Subcutaneous abdominal adipose tissue (tissue), 5 donors: Measurements from ENCODE around the gene CDKAL1.
A peak's percentile ranks its signal among the peaks of the same experiment; 100 is the strongest.
"Not testable (repeated sequence)": the region's sequence is repeated elsewhere in the genome, so short reads cannot be mapped to it uniquely, and the experiment has no call there.

Experiments
- H3K27ac ChIP-seq: one replicate; pipeline ENCODE4 v1.7.0; 2013; ENCODE audit warnings: low read depth, mild to moderate bottlenecking, inconsistent platforms, low read length, moderate library complexity
- H3K27me3 ChIP-seq, 5 donors: one replicate each; pipeline ENCODE4 v1.7.0; 2013; ENCODE audit warnings: low read length in 5 of 5, inconsistent platforms in 1 of 5; ENCODE audit not compliant: control insufficient read depth in 5 of 5, insufficient read depth in 4 of 5
- H3K36me3 ChIP-seq, 5 donors: one replicate each; pipeline ENCODE4 v1.7.0; 2013; ENCODE audit warnings: low read length in 5 of 5; ENCODE audit not compliant: control insufficient read depth in 5 of 5, insufficient read depth in 5 of 5
- H3K4me1 ChIP-seq, 5 donors: one replicate each; pipeline ENCODE4 v1.7.0; 2013; ENCODE audit warnings: low read length in 5 of 5, mild to moderate bottlenecking in 3 of 5, moderate library complexity in 1 of 5; ENCODE audit not compliant: control insufficient read depth in 5 of 5, insufficient read depth in 5 of 5
- H3K4me3 ChIP-seq, 5 donors: one replicate each; pipeline ENCODE4 v1.7.0; 2013; ENCODE audit warnings: low read length in 5 of 5, low read depth in 1 of 5
- H3K9ac ChIP-seq, 5 donors: one replicate each; pipeline ENCODE4 v1.7.0; 2013; ENCODE audit warnings: low read length in 5 of 5, mild to moderate bottlenecking in 4 of 5, moderate library complexity in 3 of 5
- H3K9me3 ChIP-seq, 5 donors: one replicate each; pipeline ENCODE4 v1.7.0; 2013; ENCODE audit warnings: low read length in 5 of 5; ENCODE audit not compliant: control insufficient read depth in 5 of 5
- donor health status: healthy.
- donor health status: healthy.
- donor health status: healthy.
- donor health status: healthy.
- donor health status: healthy.

Gene CDKAL1

GRCh38 chr6:20525208-20525607, 9.0 kb upstream of the CDKAL1 start:
- not testable (repeated sequence) for H3K9me3 ChIP-seq, H3K27ac ChIP-seq, H3K27me3 ChIP-seq

GRCh38 chr6:20529086-20529448, 5.2 kb upstream of the CDKAL1 start:
- peaks cover 0 to 14% (median 9%) of the 10 kb centered on the region in 5 donors for H3K4me1 ChIP-seq
- not testable (repeated sequence) for H3K4me3 ChIP-seq, H3K9ac ChIP-seq, H3K27ac ChIP-seq, H3K27me3 ChIP-seq, H3K36me3 ChIP-seq, H3K9me3 ChIP-seq

More at GRCh38 chr6:20525208-20525607, 9.0 kb upstream of the CDKAL1 start:
- H3K9ac ChIP-seq, H3K36me3 ChIP-seq, H3K4me3 ChIP-seq, H3K4me1 ChIP-seq: not testable (repeated sequence)

- H3K4me1 ChIP-seq = peaks cover 0 to 31% (median 21%) of the 10 kb centered on the region in 5 donors
- H3K27ac ChIP-seq = no peak overlapping the region
- H3K4me3 ChIP-seq = no peak overlapping the region
- no peaks in the 10 kb centered on the region for H3K9me3 ChIP-seq
- no peaks in the 10 kb centered on the region for H3K27me3 ChIP-seq
- no peak overlapping the region for H3K9ac ChIP-seq
- peaks cover 0 to 7% (median 0%) of the 10 kb centered on the region in 5 donors for H3K36me3 ChIP-seq
Observed at GRCh38 chr6:20532881-20533280, 1.4 kb upstream of the CDKAL1 start.

GRCh38 chr6:20533746-20534294, 437 bp upstream of the CDKAL1 start:
- no peak overlapping the region for H3K27ac ChIP-seq
- no peaks in the 10 kb centered on the region for H3K27me3 ChIP-seq
- H3K9ac ChIP-seq = peak overlapping the region in 4 of 5 donors; percentile 72 to 99 (median 91)
- H3K4me3 ChIP-seq = peak overlapping the region; percentile 73 to 99 (median 98)
- no peaks in the 10 kb centered on the region for H3K9me3 ChIP-seq
- H3K4me1 ChIP-seq = peaks cover 0 to 23% (median 18%) of the 10 kb centered on the region in 5 donors
- peaks cover 0 to 9% (median 1%) of the 10 kb centered on the region in 5 donors for H3K36me3 ChIP-seq

GRCh38 chr6:20538131-20538662, 3.9 kb downstream of the CDKAL1 start:
- peaks cover 0 to 31% (median 22%) of the 10 kb centered on the region in 5 donors for H3K4me1 ChIP-seq
- peaks cover 0 to 27% (median 12%) of the 10 kb centered on the region in 5 donors for H3K36me3 ChIP-seq
- no peak overlapping the region for H3K4me3 ChIP-seq
- no peak overlapping the region for H3K9ac ChIP-seq
- no peaks in the 10 kb centered on the region for H3K9me3 ChIP-seq
- H3K27me3 ChIP-seq = no peaks in the 10 kb centered on the region
- H3K27ac ChIP-seq = no peak overlapping the region

GRCh38 chr6:20538907-20539306, 4.7 kb downstream of the CDKAL1 start:
- Histone ChIP-seq H3K36me3 (peaks cover 0 to 27% (median 12%) of the 10 kb centered on the region in 5 donors), H3K4me1 (peaks cover 0 to 27% (median 23%) of the 10 kb centered on the region in 5 donors), H3K4me3 (no peak overlapping the region), H3K27ac (no peak overlapping the region), H3K9ac (no peak overlapping the region), H3K27me3 (no peaks in the 10 kb centered on the region), H3K9me3 (no peaks in the 10 kb centered on the region)

GRCh38 chr6:20539387-20539786, 5.1 kb downstream of the CDKAL1 start:
- no peak overlapping the region for H3K27ac ChIP-seq
- H3K27me3 ChIP-seq = no peaks in the 10 kb centered on the region
- H3K9me3 ChIP-seq = no peaks in the 10 kb centered on the region
- H3K4me3 ChIP-seq = no peak overlapping the region
- no peak overlapping the region for H3K9ac ChIP-seq
- H3K36me3 ChIP-seq = peaks cover 0 to 27% (median 12%) of the 10 kb centered on the region in 5 donors
- peaks cover 0 to 26% (median 22%) of the 10 kb centered on the region in 5 donors for H3K4me1 ChIP-seq

GRCh38 chr6:20540683-20541082, 6.4 kb downstream of the CDKAL1 start:
- Histone ChIP-seq H3K9ac (peak overlapping the region in 1 of 5 donors; percentile 23), H3K4me1 (peaks cover 0 to 13% (median 10%) of the 10 kb centered on the region in 5 donors), H3K27ac (no peak overlapping the region), H3K9me3 (no peaks in the 10 kb centered on the region), H3K36me3 (peaks cover 0 to 30% (median 12%) of the 10 kb centered on the region in 5 donors), H3K27me3 (no peaks in the 10 kb centered on the region), H3K4me3 (no peak overlapping the region)

- no peak overlapping the region for H3K9ac ChIP-seq
- H3K36me3 ChIP-seq = peaks cover 0 to 37% (median 12%) of the 10 kb centered on the region in 5 donors
- H3K9me3 ChIP-seq = no peaks in the 10 kb centered on the region
- no peak overlapping the region for H3K4me3 ChIP-seq
- H3K27ac ChIP-seq = no peak overlapping the region
- peaks cover 0 to 12% (median 8%) of the 10 kb centered on the region in 5 donors for H3K4me1 ChIP-seq
- no peaks in the 10 kb centered on the region for H3K27me3 ChIP-seq
Observed at GRCh38 chr6:20541382-20541781, 7.1 kb downstream of the CDKAL1 start.

GRCh38 chr6:20542927-20543602, 8.8 kb downstream of the CDKAL1 start:
- Histone ChIP-seq H3K27me3 (no peaks in the 10 kb centered on the region), H3K9me3 (no peaks in the 10 kb centered on the region), H3K36me3 (peaks cover 4 to 39% (median 16%) of the 10 kb centered on the region in 5 donors), H3K9ac (no peak overlapping the region), H3K27ac (no peak overlapping the region), H3K4me1 (peaks cover 0 to 12% (median 8%) of the 10 kb centered on the region in 5 donors), H3K4me3 (no peak overlapping the region)
